Measurements from ENCODE around the gene UBE2J2. TPM values are rescaled to one million over a fixed set of nuclear protein-coding genes. Genes with fewer than 3 reads are reported as not detected.

UBE2J2 gene
- total RNA-seq, 1 donor, result 32.6 TPM

DNA sequence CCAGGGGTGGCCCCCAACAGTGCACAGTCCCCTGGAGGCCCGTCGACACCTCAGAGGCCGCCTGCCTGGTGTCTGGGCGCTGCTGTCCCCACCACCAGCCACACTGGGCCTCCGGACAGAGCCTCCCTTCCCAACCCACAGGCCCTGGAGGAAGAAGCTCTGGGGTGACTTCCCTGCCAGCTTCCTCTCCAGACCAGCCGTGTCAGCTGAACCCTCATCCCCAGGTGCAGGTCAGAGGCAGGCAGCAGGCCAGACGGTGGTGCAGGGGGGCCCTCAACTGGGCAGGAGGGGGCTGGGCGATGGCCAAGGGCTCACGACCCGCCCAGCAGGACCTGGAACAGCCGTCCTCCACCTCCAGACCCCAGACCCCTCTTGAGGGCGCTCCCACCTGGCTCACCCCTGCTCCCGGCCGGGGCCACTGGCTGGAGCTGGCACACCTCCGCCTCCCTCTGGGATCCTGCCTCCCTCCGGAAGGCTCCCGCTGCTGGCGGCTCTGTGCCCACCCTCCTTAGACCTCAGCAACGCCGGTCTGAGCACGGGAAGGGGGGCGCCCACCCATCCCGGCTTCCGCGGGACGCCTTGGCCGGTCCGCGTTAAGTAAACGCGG is 67.8 kb downstream of the UBE2J2 start:
- peak; percentile 88 for DNase-seq (ENCODE audit: insufficient read length, low spot score, missing footprints)
- Histone ChIP-seq H3K4me3 (ENCODE audit: insufficient read depth, low read length) (no peak overlapping the region), H3K4me2 (ENCODE audit: insufficient read depth, low read length) (peak overlapping the region; percentile 28), H3K9me3 (ENCODE audit: low read depth, low read length) (no peaks in the 10 kb centered on the region), H3K36me3 (ENCODE audit: insufficient read depth, low read length) (no peaks in the 10 kb centered on the region), H3K27ac (ENCODE audit: low read depth, low read length) (no peak overlapping the region), H3K79me2 (ENCODE audit: insufficient read depth, low read length) (no peaks in the 10 kb centered on the region), H4K20me1 (ENCODE audit: insufficient read depth, low read length) (no peaks in the 10 kb centered on the region), H2AFZ (ENCODE audit: low read length) (no peak overlapping the region), H3K27me3 (ENCODE audit: insufficient read depth, low read length) (peaks cover 11% of the 10 kb centered on the region), H3K4me1 (ENCODE audit: insufficient read depth, low read length) (peaks cover 13% of the 10 kb centered on the region)
- TF ChIP-seq, protein P1, sequence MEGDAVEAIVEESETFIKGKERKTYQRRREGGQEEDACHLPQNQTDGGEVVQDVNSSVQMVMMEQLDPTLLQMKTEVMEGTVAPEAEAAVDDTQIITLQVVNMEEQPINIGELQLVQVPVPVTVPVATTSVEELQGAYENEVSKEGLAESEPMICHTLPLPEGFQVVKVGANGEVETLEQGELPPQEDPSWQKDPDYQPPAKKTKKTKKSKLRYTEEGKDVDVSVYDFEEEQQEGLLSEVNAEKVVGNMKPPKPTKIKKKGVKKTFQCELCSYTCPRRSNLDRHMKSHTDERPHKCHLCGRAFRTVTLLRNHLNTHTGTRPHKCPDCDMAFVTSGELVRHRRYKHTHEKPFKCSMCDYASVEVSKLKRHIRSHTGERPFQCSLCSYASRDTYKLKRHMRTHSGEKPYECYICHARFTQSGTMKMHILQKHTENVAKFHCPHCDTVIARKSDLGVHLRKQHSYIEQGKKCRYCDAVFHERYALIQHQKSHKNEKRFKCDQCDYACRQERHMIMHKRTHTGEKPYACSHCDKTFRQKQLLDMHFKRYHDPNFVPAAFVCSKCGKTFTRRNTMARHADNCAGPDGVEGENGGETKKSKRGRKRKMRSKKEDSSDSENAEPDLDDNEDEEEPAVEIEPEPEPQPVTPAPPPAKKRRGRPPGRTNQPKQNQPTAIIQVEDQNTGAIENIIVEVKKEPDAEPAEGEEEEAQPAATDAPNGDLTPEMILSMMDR (IDR thresholded peaks at IDR 0.05; ENCODE audit: extremely low read depth, low read depth, low read length), result no peak

GRCh38 chr1:1204998-1205768 is 68.5 kb downstream of the UBE2J2 start:
- Histone ChIP-seq H3K27me3 (ENCODE audit: insufficient read depth, low read length) (peaks cover 11% of the 10 kb centered on the region), H3K79me2 (ENCODE audit: insufficient read depth, low read length) (no peaks in the 10 kb centered on the region), H3K27ac (ENCODE audit: low read depth, low read length) (no peak overlapping the region), H3K4me2 (ENCODE audit: insufficient read depth, low read length) (no peak overlapping the region), H3K9me3 (ENCODE audit: low read depth, low read length) (no peaks in the 10 kb centered on the region), H4K20me1 (ENCODE audit: insufficient read depth, low read length) (no peaks in the 10 kb centered on the region), H3K4me3 (ENCODE audit: insufficient read depth, low read length) (no peak overlapping the region), H3K36me3 (ENCODE audit: insufficient read depth, low read length) (no peaks in the 10 kb centered on the region), H2AFZ (ENCODE audit: low read length) (no peak overlapping the region), H3K4me1 (ENCODE audit: insufficient read depth, low read length) (peaks cover 13% of the 10 kb centered on the region)
- TF ChIP-seq, protein P1 (IDR thresholded peaks at IDR 0.05; ENCODE audit: extremely low read depth, low read depth, low read length), result no peak
- peak; percentile 88 for DNase-seq (ENCODE audit: insufficient read length, low spot score, missing footprints)

- Histone ChIP-seq H3K27ac (ENCODE audit: low read depth, low read length) (no peak overlapping the region), H3K27me3 (ENCODE audit: insufficient read depth, low read length) (peaks cover 11% of the 10 kb centered on the region), H2AFZ (ENCODE audit: low read length) (no peak overlapping the region), H3K36me3 (ENCODE audit: insufficient read depth, low read length) (no peaks in the 10 kb centered on the region), H3K9me3 (ENCODE audit: low read depth, low read length) (no peaks in the 10 kb centered on the region), H3K4me2 (ENCODE audit: insufficient read depth, low read length) (no peak overlapping the region), H3K79me2 (ENCODE audit: insufficient read depth, low read length) (no peaks in the 10 kb centered on the region), H3K4me1 (ENCODE audit: insufficient read depth, low read length) (peaks cover 13% of the 10 kb centered on the region), H4K20me1 (ENCODE audit: insufficient read depth, low read length) (no peaks in the 10 kb centered on the region), H3K4me3 (ENCODE audit: insufficient read depth, low read length) (no peak overlapping the region)
- peak; percentile 80 for DNase-seq (ENCODE audit: insufficient read length, low spot score, missing footprints)
- TF ChIP-seq, protein P1 (IDR thresholded peaks at IDR 0.05; ENCODE audit: extremely low read depth, low read depth, low read length), result no peak
Measured at GRCh38 chr1:1204425-1204920, 69.2 kb downstream of the UBE2J2 start.

Small RNA genes within 50 kb of the gene (small RNA-seq; reads per million reads assigned to genes)
- not detected for gene MIR6726

Other genes with a start within 250 kb of the UBE2J2 start
- not detected in 2 replicates for gene RNF223, start 199.5 kb downstream of the UBE2J2 start, total RNA-seq
- 5.4 and 8.5 TPM in 2 replicates for gene C1orf159, start 157.8 kb downstream of the UBE2J2 start, total RNA-seq
- gene TTLL10, start 100.0 kb downstream of the UBE2J2 start, total RNA-seq, result not detected in 2 replicates
- gene TNFRSF18, start 67.3 kb downstream of the UBE2J2 start, total RNA-seq, result 0.29 TPM in 1 of 2 replicates, not detected in the other
- gene TNFRSF4, start 59.7 kb downstream of the UBE2J2 start, total RNA-seq, result under 0.01 TPM in 1 of 2 replicates, not detected in the other
- gene SDF4, start 41.9 kb downstream of the UBE2J2 start, total RNA-seq, result 136 and 151 TPM in 2 replicates
- gene B3GALT6, start 41.6 kb downstream of the UBE2J2 start, total RNA-seq, result 26.5 and 29.7 TPM in 2 replicates
- gene C1QTNF12, start 27.1 kb downstream of the UBE2J2 start, total RNA-seq, result 0.36 and 0.59 TPM in 2 replicates
- gene SCNN1D, start 6.6 kb upstream of the UBE2J2 start, total RNA-seq, result 0.59 and 1.1 TPM in 2 replicates
- gene ACAP3, start 34.1 kb upstream of the UBE2J2 start, total RNA-seq, result 31.2 and 46.7 TPM in 2 replicates
- gene PUSL1, start 34.7 kb upstream of the UBE2J2 start, total RNA-seq, result 19.4 and 29.3 TPM in 2 replicates
- gene INTS11, start 50.8 kb upstream of the UBE2J2 start, total RNA-seq, result 53.3 and 59.7 TPM in 2 replicates
- 12.7 and 13.8 TPM in 2 replicates for gene CPTP, start 50.9 kb upstream of the UBE2J2 start, total RNA-seq
- gene TAS1R3, start 57.4 kb upstream of the UBE2J2 start, total RNA-seq, result under 0.01 TPM in 2 replicates
- 73.5 and 81.9 TPM in 2 replicates for gene DVL1, start 75.6 kb upstream of the UBE2J2 start, total RNA-seq
- 689 and 735 TPM in 2 replicates for gene MXRA8, start 84.7 kb upstream of the UBE2J2 start, total RNA-seq
- gene AURKAIP1, start 101.4 kb upstream of the UBE2J2 start, total RNA-seq, result 64.8 and 74.6 TPM in 2 replicates
- 138 and 139 TPM in 2 replicates for gene CCNL2, start 125.5 kb upstream of the UBE2J2 start, total RNA-seq
- gene MRPL20, start 133.4 kb upstream of the UBE2J2 start, total RNA-seq, result 53.9 and 58.9 TPM in 2 replicates
- 1.2 and 1.8 TPM in 2 replicates for gene ANKRD65, start 147.4 kb upstream of the UBE2J2 start, total RNA-seq
- 2.4 and 4.3 TPM in 2 replicates for gene VWA1, start 161.8 kb upstream of the UBE2J2 start, total RNA-seq
- under 0.01 and 0.59 TPM in 2 replicates for gene ATAD3C, start 175.8 kb upstream of the UBE2J2 start, total RNA-seq
- 10.6 and 14.5 TPM in 2 replicates for gene ATAD3B, start 197.9 kb upstream of the UBE2J2 start, total RNA-seq
- gene ATAD3A, start 238.3 kb upstream of the UBE2J2 start, total RNA-seq, result 18.6 and 19.9 TPM in 2 replicates